H1 (cell line): ENCODE data around the gene TFCP2L1. TPM values are rescaled to one million over a fixed set of nuclear protein-coding genes. Genes with fewer than 3 reads are reported as not detected.
"Not testable (repeated sequence)": the region's sequence is repeated elsewhere in the genome, so short reads cannot be mapped to it uniquely, and the experiment has no call there.

Experiments used
- CTCF ChIA-PET: fragments of 300-600 bp; sonication (Branson Sonifier 250); formaldehyde crosslinking; loops from one replicate; lab custom pipeline; 2021; ENCODE audit not compliant: partially characterized antibody; lab: Charles Lee
- POLR2A ChIA-PET: fragments of 300-600 bp; sonication (Branson Sonifier 250); formaldehyde crosslinking; loops from one replicate; lab custom pipeline; 2021; ENCODE audit warnings: inconsistent platforms; ENCODE audit not compliant: partially characterized antibody; lab: Charles Lee
- DNase-seq, 2 experiments: peaks; one replicate each; pipeline versions ENCODE4 v3.0.0 to v3.0.0-alpha.2; 2010 to 2022; ENCODE audit warnings: low spot score in 2 of 2, low read depth in 1 of 2, mixed read lengths in 1 of 2
- FAIRE-seq: peaks from 2 replicates; lab custom pipeline; 2011; peaks lifted over from hg19 to GRCh38; lab: Jason Lieb, UNC
- H2AFZ ChIP-seq: 2 replicates; pipeline ENCODE4 v1.8.1; 2012; ENCODE audit warnings: low read length, inconsistent platforms
- H2AK5ac ChIP-seq: 2 replicates; pipeline ENCODE4 v1.6.1; 2013; ENCODE audit warnings: low read depth, low read length
- H2BK120ac ChIP-seq: replicated peaks from 2 replicates; pipeline ENCODE3; 2013; ENCODE audit warnings: low read depth, low read length, inconsistent platforms
- H2BK12ac ChIP-seq: 2 replicates; pipeline ENCODE4 v1.6.1; 2013; ENCODE audit warnings: low read depth, low read length
- H2BK15ac ChIP-seq: 2 replicates; pipeline ENCODE4 v1.6.1; 2013; ENCODE audit warnings: low read length
- H2BK20ac ChIP-seq: 2 replicates; pipeline ENCODE4 v1.6.1; 2013; ENCODE audit warnings: low read length
- H2BK5ac ChIP-seq: 2 replicates; pipeline ENCODE4 v1.6.1; 2013; ENCODE audit warnings: low read depth, low read length
- H3K14ac ChIP-seq: 2 replicates; pipeline ENCODE4 v1.6.1; 2013; ENCODE audit warnings: inconsistent platforms; ENCODE audit not compliant: insufficient read length
- H3K18ac ChIP-seq: 2 replicates; pipeline ENCODE4 v1.6.1; 2013; ENCODE audit warnings: low read length; ENCODE audit errors: extremely low read depth
- H3K23ac ChIP-seq: 2 replicates; pipeline ENCODE4 v1.6.1; 2013; ENCODE audit warnings: inconsistent platforms; ENCODE audit not compliant: insufficient read length
- H3K23me2 ChIP-seq: 2 replicates; pipeline ENCODE4 v1.6.1; 2013; ENCODE audit warnings: low read depth, low read length
- H3K27ac ChIP-seq: 2 replicates; pipeline ENCODE4 v1.6.1; 2011; ENCODE audit warnings: low read depth, low read length, inconsistent platforms
- H3K27me3 ChIP-seq, 4 experiments: replicated peaks in 1 of 4; 1 replicate in 1 of 4; 2 replicates in 3 of 4; pipeline versions ENCODE4 v1.6.1 to v1.8.1; 2011 to 2013; ENCODE audit warnings: low read length in 3 of 4, mild to moderate bottlenecking in 3 of 4, inconsistent platforms in 2 of 4, mixed read lengths in 2 of 4, moderate library complexity in 1 of 4; ENCODE audit not compliant: control insufficient read depth in 3 of 4, insufficient read depth in 3 of 4; ENCODE audit errors: extremely low read depth in 1 of 4
- H3K36me3 ChIP-seq, 4 experiments: 2 replicates each; pipeline versions ENCODE4 v1.6.1 to v1.8.1; 2011 to 2013; ENCODE audit warnings: mild to moderate bottlenecking in 4 of 4, low read length in 3 of 4, moderate library complexity in 2 of 4, control low read depth in 1 of 4, inconsistent platforms in 1 of 4; ENCODE audit not compliant: insufficient read depth in 4 of 4, control insufficient read depth in 2 of 4
- H3K4ac ChIP-seq: replicated peaks from 2 replicates; pipeline ENCODE3; 2013; ENCODE audit warnings: low read length, low read depth, mixed read lengths, inconsistent platforms; ENCODE audit not compliant: insufficient read length
- H3K4me1 ChIP-seq, 4 experiments: replicated peaks in 1 of 4; 1 replicate in 1 of 4; 2 replicates in 3 of 4; pipeline versions ENCODE4 v1.6.1 to v1.8.1; 2011 to 2013; ENCODE audit warnings: low read length in 3 of 4, inconsistent platforms in 2 of 4, mixed read lengths in 1 of 4; ENCODE audit not compliant: insufficient read depth in 4 of 4, control insufficient read depth in 3 of 4
- H3K4me2 ChIP-seq, 2 experiments: 2 replicates each; pipeline versions ENCODE4 v1.6.1 to v1.8.1; 2011 to 2013; ENCODE audit warnings: low read depth in 2 of 2, low read length in 2 of 2, control low read depth in 1 of 2, inconsistent platforms in 1 of 2, mild to moderate bottlenecking in 1 of 2; ENCODE audit not compliant: insufficient read depth in 1 of 2
- H3K4me3 ChIP-seq, 4 experiments: fragments of 200-600, 300-600 bp in 1 of 4; sonication (generic), shearing (Covaris generic), sonication (Bioruptor Twin) in 1 of 4; 2 replicates each; pipeline versions ENCODE4 v1.5.1 to v1.8.1; 2011 to 2016; ENCODE audit warnings: low read length in 4 of 4, low read depth in 3 of 4, control low read depth in 2 of 4, inconsistent platforms in 2 of 4, mild to moderate bottlenecking in 2 of 4, mixed read lengths in 1 of 4, moderate library complexity in 1 of 4; ENCODE audit not compliant: insufficient read depth in 2 of 4; ENCODE audit errors: extremely low read depth in 1 of 4
- H3K56ac ChIP-seq: replicated peaks from 2 replicates; pipeline ENCODE3; 2013; ENCODE audit warnings: low read depth, mild to moderate bottlenecking, mixed read lengths, low read length, inconsistent platforms; ENCODE audit not compliant: insufficient read length
- H3K79me1 ChIP-seq: 2 replicates; pipeline ENCODE4 v1.6.1; 2013; ENCODE audit warnings: low read depth, low read length, control low read depth
- H3K79me2 ChIP-seq, 2 experiments: 2 replicates each; pipeline versions ENCODE4 v1.6.1 to v1.8.1; 2012 to 2013; ENCODE audit warnings: low read length in 2 of 2, mild to moderate bottlenecking in 2 of 2, inconsistent platforms in 1 of 2; ENCODE audit not compliant: insufficient read depth in 2 of 2, control insufficient read depth in 1 of 2
- H3K9ac ChIP-seq, 4 experiments: replicated peaks in 1 of 4; 1 replicate in 1 of 4; 2 replicates in 3 of 4; pipeline versions ENCODE4 v1.6.1 to v1.8.1; 2011 to 2013; ENCODE audit warnings: low read depth in 3 of 4, low read length in 3 of 4, control low read depth in 2 of 4, mild to moderate bottlenecking in 2 of 4, moderate library complexity in 2 of 4, inconsistent platforms in 1 of 4; ENCODE audit errors: extremely low read depth in 1 of 4
- H3K9me3 ChIP-seq, 2 experiments: 2 replicates each; pipeline versions ENCODE4 v1.6.1 to v1.8.1; 2012 to 2013; ENCODE audit warnings: mild to moderate bottlenecking in 2 of 2, moderate library complexity in 2 of 2, control low read depth in 1 of 2, inconsistent platforms in 1 of 2, low read depth in 1 of 2, low read length in 1 of 2, mixed read lengths in 1 of 2; ENCODE audit not compliant: insufficient read depth in 2 of 2
- H4K20me1 ChIP-seq, 2 experiments: replicated peaks in 1 of 2; 2 replicates each; pipeline versions ENCODE3 to v1.8.1; 2011 to 2013; ENCODE audit warnings: inconsistent platforms in 2 of 2, low read length in 2 of 2, mild to moderate bottlenecking in 1 of 2; ENCODE audit not compliant: insufficient read depth in 2 of 2, control insufficient read depth in 1 of 2
- H4K5ac ChIP-seq: 2 replicates; pipeline ENCODE4 v1.6.1; 2013; ENCODE audit warnings: low read length, low read depth, mixed read lengths, inconsistent platforms; ENCODE audit not compliant: insufficient read length
- H4K8ac ChIP-seq: 2 replicates; pipeline ENCODE4 v1.8.0; 2013; ENCODE audit warnings: mild to moderate bottlenecking, moderate library complexity, low read length, inconsistent platforms; ENCODE audit not compliant: insufficient read depth; ENCODE audit errors: extremely low read depth
- H4K91ac ChIP-seq: replicated peaks from 2 replicates; pipeline ENCODE3; 2013; ENCODE audit warnings: low read length, mixed read lengths, inconsistent platforms; ENCODE audit not compliant: insufficient read length
- WGBS, 2 experiments: shearing (Covaris generic) in 1 of 2; methylation state at CpG; one replicate each; pipeline versions ENCODE4 v1.1.6 to v1.1.7; 2013 to 2015; ENCODE audit warnings: low lambda C conversion rate in 2 of 2, mixed read lengths in 2 of 2, inconsistent platforms in 1 of 2, low coverage in 1 of 2, missing lambda C conversion rate in 1 of 2; ENCODE audit not compliant: insufficient replicate concordance in 2 of 2, insufficient coverage in 1 of 2, insufficient read length in 1 of 2; ENCODE audit errors: extremely low coverage in 1 of 2, missing lambda C conversion rate in 1 of 2; 5-methylcytosine and 5-hydroxymethylcytosine counted together
- polyA plus RNA-seq, 7 experiments: library from polyadenylated mRNA; depleted of rRNA in 3 of 7; stranded (reverse) in 5 of 7; unstranded in 2 of 7; fragments of >200 nt in 5 of 7; fragments of 200-250 nt in 2 of 7; gene quantifications; 1 replicate in 5 of 7; 2 replicates in 1 of 7; 4 replicates in 1 of 7; pipeline versions ENCODE4 v1.2.1 to v1.2.3, GENCODE V29; 2011 to 2013; ENCODE audit warnings: missing spikeins in 2 of 7, mixed read lengths in 2 of 7
- total RNA-seq: library from RNA; stranded (reverse); fragmentation: NEBNext Ultra II Directional; extraction: Animal tissue kit (Norgen Biotek cat#: 25700); gene quantifications from 2 replicates; pipeline ENCODE4 v1.2.1, GENCODE V29; 2021

TFCP2L1 gene
- total and polyA plus RNA-seq, 2 of the 8 experiments (the other 6 are each of a cell fraction or from before 2014, with no cell fraction given): 1.5 to 3.8 TPM

GRCh38 chr2:121227381-121228144 lies 57.4 kb downstream of the TFCP2L1 start:
- H3K56ac ChIP-seq, H3K4me3 ChIP-seq, H3K18ac ChIP-seq, H2AFZ ChIP-seq, H3K27me3 ChIP-seq, H2BK20ac ChIP-seq, H3K9me3 ChIP-seq, H2BK15ac ChIP-seq, H2BK120ac ChIP-seq, H4K8ac ChIP-seq, H3K79me2 ChIP-seq, H3K23me2 ChIP-seq, H3K14ac ChIP-seq, DNase-seq, H3K4me1 ChIP-seq, H3K9ac ChIP-seq, H2BK12ac ChIP-seq, H3K27ac ChIP-seq, H3K79me1 ChIP-seq, H2BK5ac ChIP-seq, H3K36me3 ChIP-seq, H2AK5ac ChIP-seq, H4K5ac ChIP-seq, H3K4me2 ChIP-seq, H4K91ac ChIP-seq, H4K20me1 ChIP-seq, H3K23ac ChIP-seq, H3K4ac ChIP-seq, FAIRE-seq: not testable (repeated sequence)
- POLR2A ChIA-PET: interaction anchor here (0.6 kb wide), 1 partner anchor 9 kb away, joined by 3 read pairs; no protein-coding TSS in a partner anchor
- CTCF ChIA-PET: interaction anchor here (1.2 kb wide), 1 partner anchor 9 kb away, joined by 4 read pairs; no protein-coding TSS in a partner anchor
- WGBS, 2 experiments: 93% methylated on average over 18 of the region's 18 CpGs; no CpG with 5 or more reads in 1 of the 2 experiments

GRCh38 chr2:121225681-121226080 lies 59.3 kb downstream of the TFCP2L1 start:
- H4K20me1 ChIP-seq, H3K14ac ChIP-seq, H3K56ac ChIP-seq, H3K18ac ChIP-seq, H3K4me2 ChIP-seq, H3K4ac ChIP-seq, H3K36me3 ChIP-seq, H4K5ac ChIP-seq, H3K27me3 ChIP-seq, H4K8ac ChIP-seq, H2BK120ac ChIP-seq, H2BK12ac ChIP-seq, H2BK15ac ChIP-seq, CTCF ChIA-PET, H2AFZ ChIP-seq, H3K23ac ChIP-seq, FAIRE-seq, H3K23me2 ChIP-seq, H3K4me1 ChIP-seq, H3K4me3 ChIP-seq, H2BK20ac ChIP-seq, DNase-seq, H3K9ac ChIP-seq, H3K79me2 ChIP-seq, POLR2A ChIA-PET, H2BK5ac ChIP-seq, H2AK5ac ChIP-seq, H3K9me3 ChIP-seq, H3K79me1 ChIP-seq, H3K27ac ChIP-seq, H4K91ac ChIP-seq: not testable (repeated sequence)
- WGBS, 2 experiments: 94% methylated on average over 23 of the region's 26 CpGs; no CpG with 5 or more reads in 1 of the 2 experiments
